IMR-90 (cell line): ENCODE data around the gene NCKAP5. TPM values are rescaled to one million over a fixed set of nuclear protein-coding genes. Genes with fewer than 3 reads are reported as not detected.

ENCODE experiments used
- ATAC-seq: fragments of 200-7000 bp; cut with Tn5 transposase; 2 replicates; pipeline ENCODE4 v1.9.1; 2020; ENCODE audit warnings: low read depth, mild to moderate bottlenecking, moderate library complexity
- BruUV-seq: library from RNA; stranded (reverse); fragments of 400-500 nt; replicated peaks from 2 replicates; lab custom pipeline; 2021; lab: Mats Ljungman, UMichigan
- CTCF ChIA-PET: fragments of 300-600 bp; formaldehyde crosslinking; extraction: SDS; loops from one replicate; lab custom pipeline; 2021; ENCODE audit warnings: antibody characterized with exemption; lab: Yijun Ruan, JAX
- POLR2A ChIA-PET: fragments of 300-600 bp; sonication (Branson Sonifier 250); formaldehyde crosslinking; loops from one replicate; lab custom pipeline; 2022; ENCODE audit warnings: antibody characterized with exemption; ENCODE audit not compliant: unreplicated experiment; lab: Charles Lee
- DNase-seq: peaks from one replicate; pipeline ENCODE4 v3.0.0; 2013
- H2AFZ ChIP-seq: replicated peaks from 2 replicates; pipeline ENCODE3; 2013; ENCODE audit warnings: low read length, mild to moderate bottlenecking; ENCODE audit not compliant: poor library complexity
- H2AK5ac ChIP-seq: 2 replicates; pipeline ENCODE4 v1.6.1; 2013; ENCODE audit warnings: low read depth, low read length, inconsistent platforms
- H2AK9ac ChIP-seq: replicated peaks from 2 replicates; pipeline ENCODE3; 2013; ENCODE audit warnings: mild to moderate bottlenecking, low read depth, low read length, moderate library complexity; ENCODE audit not compliant: poor library complexity
- H2BK120ac ChIP-seq: 2 replicates; pipeline ENCODE4 v1.6.1; 2013; ENCODE audit warnings: low read depth, low read length, inconsistent platforms
- H2BK15ac ChIP-seq: 3 replicates; pipeline ENCODE4 v1.6.1; 2013; ENCODE audit warnings: low read depth, low read length, inconsistent platforms
- H2BK20ac ChIP-seq: 2 replicates; pipeline ENCODE4 v1.6.1; 2013; ENCODE audit warnings: low read depth, mild to moderate bottlenecking, inconsistent platforms, low read length, moderate library complexity
- H2BK5ac ChIP-seq: 2 replicates; pipeline ENCODE4 v1.6.1; 2013; ENCODE audit warnings: mild to moderate bottlenecking, low read depth, low read length, inconsistent platforms; ENCODE audit not compliant: poor library complexity, severe bottlenecking
- H3K14ac ChIP-seq: replicated peaks from 2 replicates; pipeline ENCODE4 v1.6.1; 2013; ENCODE audit warnings: low read depth, low read length, inconsistent platforms
- H3K18ac ChIP-seq: 2 replicates; pipeline ENCODE4 v1.6.1; 2013; ENCODE audit warnings: low read depth, low read length, control low read depth
- H3K23ac ChIP-seq: 2 replicates; pipeline ENCODE4 v1.6.1; 2013; ENCODE audit warnings: low read depth, low read length, inconsistent platforms
- H3K27ac ChIP-seq: 2 replicates; pipeline ENCODE4 v1.5.1; 2013; ENCODE audit warnings: mild to moderate bottlenecking, control low read depth, low read length; ENCODE audit not compliant: insufficient read depth
- H3K27me3 ChIP-seq: 2 replicates; pipeline ENCODE4 v1.6.1; 2013; ENCODE audit warnings: low read length; ENCODE audit not compliant: control insufficient read depth, insufficient read depth
- H3K36me3 ChIP-seq: 2 replicates; pipeline ENCODE4 v1.6.1; 2013; ENCODE audit warnings: low read length, mixed read lengths; ENCODE audit not compliant: control insufficient read depth, insufficient read depth
- H3K4ac ChIP-seq: 2 replicates; pipeline ENCODE4 v1.6.1; 2013; ENCODE audit warnings: low read depth, low read length, inconsistent platforms
- H3K4me1 ChIP-seq: 2 replicates; pipeline ENCODE4 v1.6.1; 2013; ENCODE audit warnings: low read length, mixed read lengths; ENCODE audit not compliant: control insufficient read depth, insufficient read depth
- H3K4me2 ChIP-seq: 2 replicates; pipeline ENCODE4 v1.6.1; 2013; ENCODE audit warnings: low read depth, mild to moderate bottlenecking, control low read depth, low read length, moderate library complexity
- H3K4me3 ChIP-seq: 2 replicates; pipeline ENCODE4 v1.5.1; 2013; ENCODE audit warnings: low read depth, mild to moderate bottlenecking, control low read depth, low read length, moderate library complexity; ENCODE audit not compliant: insufficient read depth
- H3K56ac ChIP-seq: 2 replicates; pipeline ENCODE4 v1.6.1; 2013; ENCODE audit warnings: low read length, inconsistent platforms; ENCODE audit not compliant: insufficient read depth; ENCODE audit errors: extremely low read depth
- H3K79me1 ChIP-seq, 2 experiments: 2 replicates each; pipeline ENCODE4 v1.6.1; 2013; ENCODE audit warnings: low read length in 2 of 2, inconsistent platforms in 1 of 2, low read depth in 1 of 2
- H3K9ac ChIP-seq: 2 replicates; pipeline ENCODE4 v1.6.1; 2013; ENCODE audit warnings: low read depth, low read length, control low read depth
- H3K9me1 ChIP-seq: 2 replicates; pipeline ENCODE4 v1.6.1; 2013; ENCODE audit warnings: low read length, inconsistent platforms; ENCODE audit not compliant: insufficient read depth
- H3K9me3 ChIP-seq: 2 replicates; pipeline ENCODE4 v1.6.1; 2013; ENCODE audit warnings: low read length; ENCODE audit not compliant: control insufficient read depth, insufficient read depth
- H4K20me1 ChIP-seq: 2 replicates; pipeline ENCODE4 v1.6.1; 2013; ENCODE audit warnings: low read length, inconsistent platforms; ENCODE audit not compliant: insufficient read depth
- H4K5ac ChIP-seq: 2 replicates; pipeline ENCODE4 v1.6.1; 2013; ENCODE audit warnings: mild to moderate bottlenecking, low read depth, low read length, control low read depth
- H4K8ac ChIP-seq, 2 experiments: 2 replicates each; pipeline ENCODE4 v1.6.1; 2013; ENCODE audit warnings: low read depth in 2 of 2, low read length in 2 of 2, control low read depth in 1 of 2, inconsistent platforms in 1 of 2
- H4K91ac ChIP-seq: 2 replicates; pipeline ENCODE4 v1.6.1; 2013; ENCODE audit warnings: low read depth, low read length, inconsistent platforms; ENCODE audit not compliant: insufficient read depth
- MAZ ChIP-seq: IDR thresholded peaks from 2 replicates; pipeline ENCODE4 v1.6.1; 2012; ENCODE audit warnings: low read depth, mild to moderate bottlenecking, low read length, improper control_type of control experiment, moderate library complexity, borderline replicate concordance
- WGBS, 2 experiments: methylation state at CpG; one replicate each; pipeline versions ENCODE4 v1.1.5 to v1.1.7; 2013; ENCODE audit warnings: missing lambda C conversion rate in 2 of 2; ENCODE audit not compliant: insufficient read length in 1 of 2; ENCODE audit errors: extremely low coverage in 2 of 2; 5-methylcytosine and 5-hydroxymethylcytosine counted together
- dilution Hi-C: fragments of 300-500 bp; cut with HindIII; formaldehyde crosslinking; loops from one replicate; pipeline ENCODE4 v1.14.3; 2018; ENCODE audit warnings: low sequenced_read_pairs; ENCODE audit not compliant: unreplicated experiment
- in situ Hi-C: fragments of 300-500 bp; cut with MboI; formaldehyde crosslinking; loops from 3 replicates; pipeline ENCODE4 v1.14.3; 2019; ENCODE audit warnings: low sequenced_read_pairs, inconsistent platforms, mixed read lengths
- intact Hi-C: fragments of 100-400 bp; cut with micrococcal nuclease; formaldehyde crosslinking; loops from 2 replicates; pipeline ENCODE4 v1.10.0; 2022
- polyA plus RNA-seq, 3 experiments: library from polyadenylated mRNA; depleted of rRNA; stranded (reverse); fragments of >200 nt; gene quantifications; 2 replicates each; pipeline ENCODE4 v1.2.3, GENCODE V29; 2012; ENCODE audit warnings: low replicate concordance in 1 of 3
- total RNA-seq: library from RNA; depleted of rRNA; stranded (reverse); fragments of >200 nt; gene quantifications from 2 replicates; pipeline ENCODE4 v1.2.3, GENCODE V29; 2012

Gene NCKAP5
- total and polyA plus RNA-seq, 2 of the 4 experiments (the other 2 are of a cell fraction): 2.7 to 3.9 TPM

GRCh38 chr2:133316557-133316956 is 251.7 kb downstream of the NCKAP5 start:
- TF ChIP-seq MAZ: no peak
- H2BK5ac ChIP-seq: peak overlapping the region; percentile 9
- ChIA-PET POLR2A (no interaction called here), CTCF (no interaction called here)
- H3K14ac ChIP-seq: peak overlapping the region; percentile 64
- ATAC-seq (peak; percentile 79), DNase-seq (peak; percentile 49)
- BruUV-seq: no TSS peak
- H3K9ac ChIP-seq: peak overlapping the region; percentile 49; the same call in 1 of the 2 replicates
- peak overlapping the region; percentile 79 for H3K18ac ChIP-seq
- peak overlapping the region; percentile 50 for H4K5ac ChIP-seq
- no peak overlapping the region; the same call in 1 of the 2 replicates for H3K4me2 ChIP-seq
- H3K27me3 ChIP-seq: no peaks in the 10 kb centered on the region
- intact Hi-C loops (no loop called here), dilution Hi-C loops (no loop called here), in situ Hi-C loops (no loop called here)
- 0 out of 3 replicates have a peak overlapping the region, but pooled peaks have one; percentile 72 for H2BK15ac ChIP-seq
- peak overlapping the region; percentile 90 for H2BK120ac ChIP-seq
- H3K4me3 ChIP-seq: no peak overlapping the region
- no peak overlapping the region for H2AK5ac ChIP-seq
- H3K9me3 ChIP-seq: no peaks in the 10 kb centered on the region
- H3K23ac ChIP-seq: peak overlapping the region; percentile 39; the same call in 1 of the 2 replicates
- peak overlapping the region in 1 of 2 experiments; percentile 67; a peak in 2 of 4 replicates for H4K8ac ChIP-seq
- no peak overlapping the region for H3K56ac ChIP-seq
- H3K79me1 ChIP-seq: peaks cover 0 to 3% of the 10 kb centered on the region in 2 experiments; a peak in 1 of 4 replicates
- H3K4me1 ChIP-seq: peaks cover 11% of the 10 kb centered on the region
- H3K36me3 ChIP-seq: no peaks in the 10 kb centered on the region
- H4K91ac ChIP-seq: peak overlapping the region; percentile 58
- peak overlapping the region; percentile 74; the same call in 1 of the 2 replicates for H3K27ac ChIP-seq
- H2BK20ac ChIP-seq: peak overlapping the region; percentile 91
- H3K4ac ChIP-seq: peak overlapping the region; percentile 68; the same call in 1 of the 2 replicates
- no peaks in the 10 kb centered on the region for H4K20me1 ChIP-seq
- no peaks in the 10 kb centered on the region; the same call in none of the 2 replicates for H3K9me1 ChIP-seq
- no peak overlapping the region for H2AFZ ChIP-seq
- WGBS, 2 experiments: no CpG with 5 or more reads among the region's 2 CpGs
- H2AK9ac ChIP-seq: no peak overlapping the region
